ENCODE data around the gene KIF3A. TPM values are rescaled to one million over a fixed set of nuclear protein-coding genes. Genes with fewer than 3 reads are reported as not detected.

Gene KIF3A
- total RNA-seq, 1 experiment from 2014 or later: 15.2 TPM

DNA sequence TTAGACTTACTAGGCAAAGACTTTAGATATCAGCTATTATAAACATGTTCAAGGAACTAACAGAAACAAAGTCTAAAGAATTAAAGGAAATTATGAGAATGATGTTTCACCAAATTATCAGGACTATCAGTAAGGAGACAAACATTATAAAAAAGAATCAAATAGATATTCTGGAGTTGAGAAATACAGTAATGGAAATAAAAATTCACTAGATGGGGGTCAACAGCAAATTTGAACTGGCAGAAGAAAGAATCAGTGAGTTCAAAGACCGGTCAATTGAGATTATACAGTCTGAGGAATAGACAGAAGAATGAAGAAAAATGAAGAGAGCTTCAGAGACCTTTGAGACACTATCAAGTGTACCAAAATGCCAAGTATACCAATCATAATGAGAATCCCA lies 89.0 kb downstream of the KIF3A start:
- Histone ChIP-seq H3K27me3 (ENCODE audit: insufficient read depth, low read depth) (no peaks in the 10 kb centered on the region), H3K4me1 (replicated peaks; ENCODE audit: insufficient read depth) (no peaks in the 10 kb centered on the region), H3K79me2 (ENCODE audit: low read depth) (no peaks in the 10 kb centered on the region), H3K9me3 (ENCODE audit: insufficient read depth, low read depth) (0 out of 2 replicates have a peak, but pooled peaks cover 4% of the 10 kb centered on the region), H3F3A (ENCODE audit: insufficient read depth, low read depth) (peaks cover 7% of the 10 kb centered on the region; the same call in 1 of the 2 replicates), H3K9me2 (ENCODE audit: insufficient read depth) (no peaks in the 10 kb centered on the region; the same call in 1 of the 2 replicates), H2AFZ (no peak overlapping the region), H3K4me2 (no peak overlapping the region), H4K20me1 (ENCODE audit: insufficient read depth) (no peaks in the 10 kb centered on the region), H3K4me3 (no peak overlapping the region), H3K27ac (no peak overlapping the region), H3K36me3 (ENCODE audit: low read depth) (no peaks in the 10 kb centered on the region)
- TF ChIP-seq EZH2 (IDR thresholded peaks at IDR 0.05; ENCODE audit: low read depth) (no peak), CTCF (conservative IDR thresholded peaks at IDR 0.05) (no peak)
- ChIA-PET CTCF (interaction anchor here (0.6 kb wide), 1 partner anchor 29 kb away, joined by 3 read pairs; no protein-coding TSS in a partner anchor), POLR2A (ENCODE audit: unreplicated experiment) (no interaction called here)
- DNase-seq: no peak
- no TSS peak for BruUV-seq (replicated peaks)
- intact Hi-C loops (cut with micrococcal nuclease; ENCODE audit: unreplicated experiment): no loop called here

- CTCF ChIA-PET: no interaction called here
- Histone ChIP-seq H2AFZ (no peak overlapping the region), H3K27ac (no peak overlapping the region), H3K27me3 (ENCODE audit: insufficient read depth, low read depth) (no peaks in the 10 kb centered on the region), H3K36me3 (ENCODE audit: low read depth) (peaks cover 4% of the 10 kb centered on the region; the same call in 1 of the 2 replicates), H3K9me2 (ENCODE audit: insufficient read depth) (no peaks in the 10 kb centered on the region), H4K20me1 (ENCODE audit: insufficient read depth) (no peaks in the 10 kb centered on the region), H3K4me2 (no peak overlapping the region), H3K9me3 (ENCODE audit: insufficient read depth, low read depth) (0 out of 2 replicates have a peak, but pooled peaks cover 4% of the 10 kb centered on the region), H3K4me3 (no peak overlapping the region), H3K79me2 (ENCODE audit: low read depth) (no peaks in the 10 kb centered on the region), H3K4me1 (replicated peaks; ENCODE audit: insufficient read depth) (no peaks in the 10 kb centered on the region), H3F3A (ENCODE audit: insufficient read depth, low read depth) (peaks cover 7% of the 10 kb centered on the region; the same call in 1 of the 2 replicates)
- TF ChIP-seq CTCF (conservative IDR thresholded peaks at IDR 0.05): no peak
- intact Hi-C loops (cut with micrococcal nuclease; ENCODE audit: unreplicated experiment): no loop called here
- BruUV-seq (replicated peaks): TSS peak; percentile 8
- no peak for DNase-seq
- POLR2A ChIA-PET (ENCODE audit: unreplicated experiment): no interaction called here
Observed at GRCh38 chr5:132647473-132647872, 89.9 kb downstream of the KIF3A start.

DNA sequence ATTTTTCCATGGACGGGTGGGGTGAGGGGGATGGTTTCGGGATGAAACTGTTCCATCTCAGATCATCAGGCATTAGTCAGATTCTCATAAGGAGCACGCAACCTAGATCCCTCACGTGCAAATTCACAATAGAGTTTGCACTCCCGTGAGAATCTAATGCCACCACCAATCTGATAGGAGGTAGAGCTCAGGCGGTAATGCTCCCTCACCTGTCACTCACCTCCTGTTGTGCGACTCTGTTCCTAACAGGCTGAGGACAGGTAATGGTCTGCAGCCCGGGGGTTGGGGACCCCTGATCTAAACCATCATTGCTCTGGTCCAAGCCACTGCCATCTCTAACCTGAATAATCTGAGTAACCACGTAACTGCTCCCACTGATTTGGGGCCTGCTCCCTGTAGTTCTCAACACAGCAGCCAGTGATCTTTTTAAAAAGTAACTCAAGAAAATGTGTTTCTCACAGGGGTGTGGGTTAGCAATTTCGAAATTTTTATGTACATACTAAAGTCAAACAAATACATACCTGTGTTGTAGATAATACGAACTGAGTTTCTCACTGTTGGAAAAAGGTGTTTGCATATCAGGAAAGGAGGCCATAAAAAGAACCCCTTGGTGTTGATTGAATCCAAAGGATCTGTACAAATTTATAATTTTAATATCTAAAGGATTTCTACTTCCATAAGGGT lies 90.6 kb downstream of the KIF3A start:
- ChIA-PET POLR2A (ENCODE audit: unreplicated experiment) (no interaction called here), CTCF (no interaction called here)
- H3K4me1 ChIP-seq (replicated peaks; ENCODE audit: insufficient read depth): no peaks in the 10 kb centered on the region
- peaks cover 8% of the 10 kb centered on the region; the same call in 1 of the 2 replicates for H3K36me3 ChIP-seq (ENCODE audit: low read depth)
- no peak overlapping the region for H3K27ac ChIP-seq
- no peak overlapping the region for H2AFZ ChIP-seq
- no peaks in the 10 kb centered on the region for H3K79me2 ChIP-seq (ENCODE audit: low read depth)
- H3K9me2 ChIP-seq (ENCODE audit: insufficient read depth): no peaks in the 10 kb centered on the region
- no peak overlapping the region for H3K4me3 ChIP-seq
- intact Hi-C loops (cut with micrococcal nuclease; ENCODE audit: unreplicated experiment): no loop called here
- TF ChIP-seq EZH2 (IDR thresholded peaks at IDR 0.05; ENCODE audit: low read depth) (no peak), CTCF (conservative IDR thresholded peaks at IDR 0.05) (no peak)
- BruUV-seq (replicated peaks): no TSS peak
- no peaks in the 10 kb centered on the region for H3K27me3 ChIP-seq (ENCODE audit: insufficient read depth, low read depth)
- no peak for DNase-seq
- H3K4me2 ChIP-seq: no peak overlapping the region
- peaks cover 7% of the 10 kb centered on the region; the same call in 1 of the 2 replicates for H3F3A ChIP-seq (ENCODE audit: insufficient read depth, low read depth)
- H4K20me1 ChIP-seq (ENCODE audit: insufficient read depth): no peaks in the 10 kb centered on the region
- H3K9me3 ChIP-seq (ENCODE audit: insufficient read depth, low read depth): 0 out of 2 replicates have a peak, but pooled peaks cover 4% of the 10 kb centered on the region

Data from PC-9 (cell line).